Effector CD4-positive, alpha-beta T cell (primary cell): ENCODE results near the gene APBA3.

Source experiments
- DNase-seq: peaks from one replicate; pipeline ENCODE4 v3.0.0-alpha.2; 2020

The APBA3 gene

DNA sequence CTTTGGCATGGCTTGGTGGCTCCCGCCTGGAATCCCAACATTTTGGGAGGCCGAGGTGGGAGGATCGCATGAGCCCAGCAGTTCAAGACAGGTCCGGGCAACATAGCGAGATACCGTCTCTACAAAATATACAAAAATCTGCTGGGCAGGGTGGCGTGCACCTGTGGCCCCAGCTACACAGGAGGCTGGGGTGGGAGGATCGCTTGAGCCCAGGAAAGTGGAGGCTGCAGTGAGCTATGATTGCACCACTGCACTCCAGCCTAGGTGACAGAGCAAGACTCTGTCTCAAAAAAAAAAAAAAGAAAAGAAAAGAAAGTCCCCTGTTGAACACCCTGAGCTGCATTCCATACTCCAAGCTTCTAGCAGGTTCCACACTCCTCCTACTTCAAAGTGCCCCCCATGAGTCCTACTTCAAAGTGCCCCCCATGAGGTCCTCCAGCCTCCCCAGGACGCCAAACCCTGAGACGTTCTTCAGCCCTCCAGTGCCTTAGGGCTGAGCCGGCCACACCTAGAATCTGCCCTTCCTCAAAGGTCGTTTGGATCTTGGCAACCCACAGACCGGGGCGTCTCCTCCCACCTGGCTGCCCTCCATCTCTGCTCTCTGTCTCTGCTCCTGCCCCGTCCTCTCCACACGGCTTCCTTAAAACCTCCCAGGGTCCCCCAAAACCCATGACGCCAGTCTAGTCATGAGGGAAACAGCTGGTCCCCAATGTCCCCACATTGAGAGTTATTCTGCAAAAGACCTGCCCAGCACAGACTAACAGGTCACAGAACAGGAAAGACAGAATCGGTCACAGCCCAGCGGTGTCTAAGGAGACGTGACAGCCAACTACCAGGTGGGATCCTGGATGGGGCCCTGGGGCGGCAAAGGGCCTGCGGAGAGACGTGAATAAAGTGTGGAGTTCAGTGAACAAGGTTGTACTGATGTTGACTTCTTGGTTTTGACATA lies 48.6 kb downstream of the APBA3 start:
- DNase-seq = no peak

GRCh38 chr19:3710265-3710812 lies 51.2 kb downstream of the APBA3 start:
- no peak for DNase-seq

DNA sequence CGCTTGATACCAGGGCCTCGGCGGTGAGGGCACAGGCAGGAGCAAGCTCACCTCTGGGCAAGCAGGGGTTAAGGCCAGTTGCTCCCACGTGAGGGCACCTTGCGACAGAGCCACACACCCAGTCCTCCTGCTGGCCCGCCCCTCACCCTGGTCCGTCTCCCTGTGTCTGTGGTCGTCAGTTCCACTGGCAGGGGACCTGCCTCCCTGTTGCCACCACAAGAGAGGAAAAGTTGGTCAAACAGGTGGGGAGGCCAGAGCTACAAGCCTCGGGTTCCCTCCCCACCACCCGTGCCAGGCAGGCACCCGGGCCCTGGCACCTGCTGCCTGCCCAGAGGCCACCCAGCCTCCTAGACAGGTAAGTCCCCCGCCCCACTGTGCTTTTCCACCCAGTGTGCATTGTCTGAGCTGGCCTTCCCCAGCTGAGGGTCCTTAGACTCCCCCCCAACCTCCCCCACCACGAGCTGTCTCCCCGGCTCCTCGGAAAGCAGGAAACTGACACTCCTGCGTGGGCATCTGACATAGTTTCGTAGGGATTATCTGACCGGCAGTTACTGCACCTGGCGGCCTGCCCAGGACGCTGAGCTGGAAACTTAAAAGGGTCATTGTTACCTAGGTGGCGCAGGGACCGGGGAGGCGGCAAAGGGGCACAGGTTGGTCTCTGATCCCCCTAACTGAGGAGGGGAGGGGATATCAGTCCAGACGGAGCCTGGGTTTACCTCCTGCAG lies 53.1 kb downstream of the APBA3 start, which contains the start of gene TJP3:
TSS of gene TJP3 (plus strand) at position 178 of the 725 bp plus-strand sequence. CDS start 20,049 bp downstream, outside the sequence.
- no peak for DNase-seq

GRCh38 chr19:3707868-3708206 lies 53.7 kb downstream of the APBA3 start:
- no peak for DNase-seq

GRCh38 chr19:3701200-3701599 lies 60.3 kb downstream of the APBA3 start:
- DNase-seq = no peak
